Fibroblast of mammary gland (primary cell): ENCODE measurements around the gene GLS.

Experiments used
- DNase-seq: peaks from one replicate; pipeline ENCODE4 v3.0.0-alpha.2; 2010; ENCODE audit warnings: low read depth
- H3K4me3 ChIP-seq: 2 replicates; pipeline ENCODE4 v1.5.1; 2011; ENCODE audit warnings: low read depth, mild to moderate bottlenecking, low read length, moderate library complexity; ENCODE audit not compliant: control insufficient read depth
- CTCF ChIP-seq: conservative IDR thresholded peaks from 2 replicates; pipeline ENCODE4 v1.5.1; 2011; ENCODE audit warnings: low read depth, low read length, inconsistent platforms; ENCODE audit not compliant: control insufficient read depth, insufficient read depth

GLS gene

GRCh38 chr2:190837952-190838361, 42.7 kb upstream of the GLS start:
- no peak overlapping the region for H3K4me3 ChIP-seq
- DNase-seq, result no peak
- no peak for TF ChIP-seq CTCF

- no peak for TF ChIP-seq CTCF
- DNase-seq, result peak; percentile 80
- H3K4me3 ChIP-seq, result no peak overlapping the region
These were observed 42.1 kb upstream of the GLS start for GRCh38 chr2:190838492-190838910.

- DNase-seq, result no peak
- H3K4me3 ChIP-seq, result no peak overlapping the region
- no peak for TF ChIP-seq CTCF
These were observed 40.0 kb upstream of the GLS start for GRCh38 chr2:190840569-190841172.

- DNase-seq, result peak; percentile 56
- no peak for TF ChIP-seq CTCF
- no peak overlapping the region for H3K4me3 ChIP-seq
These were observed 38.7 kb upstream of the GLS start for GRCh38 chr2:190841707-190842505.

- TF ChIP-seq CTCF, result no peak
- no peak overlapping the region for H3K4me3 ChIP-seq
- no peak for DNase-seq
These were observed 38.0 kb upstream of the GLS start for GRCh38 chr2:190842606-190843104.

- H3K4me3 ChIP-seq, result no peak overlapping the region
- peak; percentile 67 for DNase-seq
- TF ChIP-seq CTCF, result no peak
These were observed 36.5 kb upstream of the GLS start for GRCh38 chr2:190843890-190844699.
